Measurements from ENCODE around the gene ZNF385A.
A peak's percentile ranks its signal among the peaks of the same experiment; 100 is the strongest.

ZNF385A gene

DNA sequence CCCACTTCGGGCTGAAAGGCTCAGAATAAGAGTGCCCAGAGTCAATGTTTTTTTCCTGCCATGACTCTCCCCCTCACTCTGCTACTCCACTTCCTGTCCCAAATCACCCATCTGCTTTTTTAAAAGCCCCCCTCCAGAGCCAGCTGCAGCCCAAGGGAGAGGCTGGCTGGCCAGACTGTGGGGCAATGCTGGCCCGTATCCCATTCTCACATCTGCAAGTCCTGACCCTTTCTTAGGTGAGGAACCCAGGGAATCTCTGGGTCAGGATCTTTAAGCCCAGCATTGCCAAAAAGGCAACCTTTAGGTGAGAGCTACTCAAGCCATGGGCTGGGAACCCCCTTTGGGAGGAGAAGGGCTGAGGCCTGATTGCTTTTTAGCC, 36.2 kb upstream of the ZNF385A start:
- Histone ChIP-seq H3K27ac (ENCODE audit: low read length) (no peak overlapping the region), H3K36me3 (ENCODE audit: insufficient read depth, low read length) (no peaks in the 10 kb centered on the region), H3K79me2 (ENCODE audit: insufficient read depth, low read length) (peaks cover 33% of the 10 kb centered on the region), H3K9me3 (ENCODE audit: insufficient read depth, low read length, severe bottlenecking) (no peaks in the 10 kb centered on the region), H3K27me3 (ENCODE audit: insufficient read depth, low read length, poor library complexity) (peaks cover 35% of the 10 kb centered on the region), H4K20me1 (ENCODE audit: insufficient read depth, low read length) (no peaks in the 10 kb centered on the region), H3K9ac (ENCODE audit: low read depth, low read length) (no peak overlapping the region), H3K4me1 (ENCODE audit: insufficient read depth, low read length) (peaks cover 39% of the 10 kb centered on the region), H3K4me3 (ENCODE audit: low read depth in 1 of 2, low read length in 2 of 2) (no peak overlapping the region), H2AFZ (ENCODE audit: low read depth, low read length) (no peak overlapping the region), H3K4me2 (ENCODE audit: insufficient read depth, low read length) (no peak overlapping the region)
- ATAC-seq (ENCODE audit: insufficient read depth, low read depth): no peak
- TF ChIP-seq, protein P1, sequence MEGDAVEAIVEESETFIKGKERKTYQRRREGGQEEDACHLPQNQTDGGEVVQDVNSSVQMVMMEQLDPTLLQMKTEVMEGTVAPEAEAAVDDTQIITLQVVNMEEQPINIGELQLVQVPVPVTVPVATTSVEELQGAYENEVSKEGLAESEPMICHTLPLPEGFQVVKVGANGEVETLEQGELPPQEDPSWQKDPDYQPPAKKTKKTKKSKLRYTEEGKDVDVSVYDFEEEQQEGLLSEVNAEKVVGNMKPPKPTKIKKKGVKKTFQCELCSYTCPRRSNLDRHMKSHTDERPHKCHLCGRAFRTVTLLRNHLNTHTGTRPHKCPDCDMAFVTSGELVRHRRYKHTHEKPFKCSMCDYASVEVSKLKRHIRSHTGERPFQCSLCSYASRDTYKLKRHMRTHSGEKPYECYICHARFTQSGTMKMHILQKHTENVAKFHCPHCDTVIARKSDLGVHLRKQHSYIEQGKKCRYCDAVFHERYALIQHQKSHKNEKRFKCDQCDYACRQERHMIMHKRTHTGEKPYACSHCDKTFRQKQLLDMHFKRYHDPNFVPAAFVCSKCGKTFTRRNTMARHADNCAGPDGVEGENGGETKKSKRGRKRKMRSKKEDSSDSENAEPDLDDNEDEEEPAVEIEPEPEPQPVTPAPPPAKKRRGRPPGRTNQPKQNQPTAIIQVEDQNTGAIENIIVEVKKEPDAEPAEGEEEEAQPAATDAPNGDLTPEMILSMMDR (IDR thresholded peaks at IDR 0.05; ENCODE audit: borderline replicate concordance, extremely low read depth, low read length, poor library complexity, severe bottlenecking): no peak
- TF ChIP-seq EZH2 (IDR thresholded peaks at IDR 0.05; ENCODE audit: borderline replicate concordance, low read depth, low read length, severe bottlenecking): no peak
- no peak for DNase-seq

DNA sequence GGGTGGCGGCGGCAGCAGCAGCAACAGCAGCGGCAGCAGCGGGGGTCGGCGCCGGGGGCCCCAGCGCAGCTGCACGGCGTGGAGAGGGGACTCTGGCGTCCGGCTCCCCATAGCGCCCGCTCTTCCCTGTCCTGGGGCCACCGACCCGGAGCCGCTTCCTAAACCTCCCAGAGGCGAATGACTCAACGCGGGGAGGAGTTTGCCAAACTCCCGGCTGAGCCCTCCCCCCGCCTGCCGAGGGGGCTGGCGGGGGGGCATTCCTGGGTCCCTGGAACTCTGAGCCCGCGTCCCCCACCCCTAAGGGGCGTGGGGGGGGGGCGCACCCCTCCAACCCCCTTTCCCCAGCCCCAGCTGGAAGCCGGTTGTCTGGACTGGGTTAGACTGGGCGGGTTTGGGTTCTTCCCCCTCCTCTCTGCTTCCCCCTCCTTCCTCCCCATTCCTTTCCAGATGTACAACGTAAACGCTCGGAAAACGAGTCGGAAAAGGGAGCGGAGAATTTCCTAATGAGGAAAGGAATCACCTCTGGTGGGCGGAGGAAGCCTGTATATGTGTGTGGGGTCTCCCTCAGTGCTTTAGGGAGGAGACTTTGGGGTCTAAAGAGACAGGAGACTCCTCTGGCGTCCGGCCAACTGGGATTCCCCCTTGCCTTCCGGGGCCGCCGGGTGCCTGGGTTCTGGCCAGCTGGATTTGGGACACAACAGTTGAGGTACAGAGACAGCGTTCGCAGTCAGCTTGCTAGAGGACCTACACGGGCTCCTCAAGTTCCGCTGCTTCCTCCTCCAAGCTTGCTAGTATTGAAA, 34.8 kb upstream of the ZNF385A start, which contains the start of gene ITGA5:
ITGA5 (minus strand) TSS at position 179 of the 800 bp plus-strand sequence; CDS start at position 111, 68 bp downstream.
- H3K79me2 ChIP-seq (ENCODE audit: insufficient read depth, low read length): peaks cover 44% of the 10 kb centered on the region
- peak within 1 kb of the TSS; percentile 74 to 89 for H3K4me3 ChIP-seq (ENCODE audit: low read depth in 1 of 2, low read length in 2 of 2)
- peak within 1 kb of the TSS; percentile 85 for H3K4me2 ChIP-seq (ENCODE audit: insufficient read depth, low read length)
- DNase-seq: peak; percentile 57
- peak within 1 kb of the TSS; percentile 73 for H3K27ac ChIP-seq (ENCODE audit: low read length)
- H3K36me3 ChIP-seq (ENCODE audit: insufficient read depth, low read length): no peaks in the 10 kb centered on the region
- no peaks in the 10 kb centered on the region for H4K20me1 ChIP-seq (ENCODE audit: insufficient read depth, low read length)
- peak within 1 kb of the TSS; percentile 74 for H2AFZ ChIP-seq (ENCODE audit: low read depth, low read length)
- H3K9ac ChIP-seq (ENCODE audit: low read depth, low read length): peak within 1 kb of the TSS; percentile 84
- no peaks in the 10 kb centered on the region for H3K9me3 ChIP-seq (ENCODE audit: insufficient read depth, low read length, severe bottlenecking)
- H3K27me3 ChIP-seq (ENCODE audit: insufficient read depth, low read length, poor library complexity): peaks cover 21% of the 10 kb centered on the region
- TF ChIP-seq EZH2 (IDR thresholded peaks at IDR 0.05; ENCODE audit: borderline replicate concordance, low read depth, low read length, severe bottlenecking): no peak
- TF ChIP-seq, protein P1 (IDR thresholded peaks at IDR 0.05; ENCODE audit: borderline replicate concordance, extremely low read depth, low read length, poor library complexity, severe bottlenecking): peak; percentile 0
- peaks cover 51% of the 10 kb centered on the region for H3K4me1 ChIP-seq (ENCODE audit: insufficient read depth, low read length)
- ATAC-seq (ENCODE audit: insufficient read depth, low read depth): peak; percentile 58

DNA sequence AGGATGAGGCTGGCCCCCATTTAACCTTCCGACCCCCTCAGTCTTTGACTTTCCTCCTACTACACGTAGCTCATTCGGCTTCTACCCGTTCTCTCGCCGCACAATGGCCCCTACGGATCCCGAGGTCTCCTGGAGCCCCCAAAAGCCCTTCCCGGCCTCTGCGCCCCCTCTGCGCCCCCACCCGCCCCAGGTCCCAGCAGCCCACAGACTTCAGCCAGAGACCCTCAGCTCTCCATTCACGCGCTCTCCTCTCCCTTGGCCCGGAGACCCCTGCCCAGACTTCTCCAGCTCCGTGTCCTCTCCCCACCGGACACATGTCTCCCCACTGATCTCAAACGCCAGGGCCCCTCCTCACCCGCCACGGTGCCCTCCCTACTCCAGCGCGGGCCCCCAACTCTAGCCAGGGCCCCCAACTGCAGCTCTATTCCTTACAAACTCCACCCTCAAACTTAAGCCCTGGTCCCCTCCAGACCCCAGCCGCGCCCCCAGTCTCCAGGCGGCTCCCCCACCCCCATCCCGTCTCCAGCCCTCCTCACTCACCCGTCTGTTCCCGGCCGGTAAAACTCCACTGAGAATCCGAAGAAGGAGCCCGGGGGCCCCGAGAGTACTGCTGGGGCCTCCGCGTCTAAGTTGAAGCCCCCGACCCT, 34.0 kb upstream of the ZNF385A start:
- peaks cover 18% of the 10 kb centered on the region for H3K27me3 ChIP-seq (ENCODE audit: insufficient read depth, low read length, poor library complexity)
- H3K4me2 ChIP-seq (ENCODE audit: insufficient read depth, low read length): peak overlapping the region; percentile 85
- peak overlapping the region; percentile 73 for H3K27ac ChIP-seq (ENCODE audit: low read length)
- DNase-seq (no peak), ATAC-seq (ENCODE audit: insufficient read depth, low read depth) (peak; percentile 34)
- H3K36me3 ChIP-seq (ENCODE audit: insufficient read depth, low read length): no peaks in the 10 kb centered on the region
- TF ChIP-seq, protein P1 (IDR thresholded peaks at IDR 0.05; ENCODE audit: borderline replicate concordance, extremely low read depth, low read length, poor library complexity, severe bottlenecking): peak; percentile 0
- TF ChIP-seq EZH2 (IDR thresholded peaks at IDR 0.05; ENCODE audit: borderline replicate concordance, low read depth, low read length, severe bottlenecking): no peak
- H3K79me2 ChIP-seq (ENCODE audit: insufficient read depth, low read length): peaks cover 51% of the 10 kb centered on the region
- H2AFZ ChIP-seq (ENCODE audit: low read depth, low read length): peak overlapping the region; percentile 74
- peaks cover 58% of the 10 kb centered on the region for H3K4me1 ChIP-seq (ENCODE audit: insufficient read depth, low read length)
- H3K9ac ChIP-seq (ENCODE audit: low read depth, low read length): peak overlapping the region; percentile 84
- no peaks in the 10 kb centered on the region for H3K9me3 ChIP-seq (ENCODE audit: insufficient read depth, low read length, severe bottlenecking)
- H3K4me3 ChIP-seq (ENCODE audit: low read depth in 1 of 2, low read length in 2 of 2): peak overlapping the region; percentile 74 to 89
- H4K20me1 ChIP-seq (ENCODE audit: insufficient read depth, low read length): no peaks in the 10 kb centered on the region

Data from DND-41 (cell line).